HepG2 (cell line): Measurements from ENCODE around the gene HIVEP2. TPM values are rescaled to one million over a fixed set of nuclear protein-coding genes. Genes with fewer than 3 reads are reported as not detected.
A peak's percentile ranks its signal among the peaks of the same experiment; 100 is the strongest.

Experiments
- ARHGAP35 ChIP-seq: sonication (generic); formaldehyde crosslinking; IDR thresholded peaks from 2 replicates; pipeline ENCODE4 v1.9.0; 2022; ENCODE audit warnings: mild to moderate bottlenecking, inconsistent platforms, moderate library complexity, missing genetic modification reagents, borderline replicate concordance
- CBX5 ChIP-seq: sonication (generic); formaldehyde crosslinking; IDR thresholded peaks from 2 replicates; pipeline ENCODE4 v1.4.0; 2020; ENCODE audit warnings: missing genetic modification reagents, borderline replicate concordance
- FOSL1 ChIP-seq: sonication (generic); formaldehyde crosslinking; IDR thresholded peaks from 2 replicates; pipeline ENCODE4 v1.9.0; 2021; ENCODE audit warnings: missing genetic modification reagents, borderline replicate concordance
- FOXK1 ChIP-seq: sonication (generic); formaldehyde crosslinking; IDR thresholded peaks from 2 replicates; pipeline ENCODE4 v1.4.0; 2020; ENCODE audit warnings: low read depth, missing genetic modification reagents, borderline replicate concordance
- JUNB ChIP-seq: sonication (generic); formaldehyde crosslinking; IDR thresholded peaks from 2 replicates; pipeline ENCODE4 v1.8.0; 2022; ENCODE audit warnings: missing genetic modification reagents, mild to moderate bottlenecking, borderline replicate concordance
- MEF2D ChIP-seq: sonication (generic); formaldehyde crosslinking; IDR thresholded peaks from 2 replicates; pipeline ENCODE4 v1.5.1; 2020; ENCODE audit warnings: mild to moderate bottlenecking, missing genetic modification reagents
- NR2F2 ChIP-seq: IDR thresholded peaks from 2 replicates; pipeline ENCODE4 v1.6.1; 2012; ENCODE audit warnings: low read depth, inconsistent platforms, borderline replicate concordance
- SP1 ChIP-seq, 2 experiments: fragments of 450-650 bp in 1 of 2; sonication (generic) in 1 of 2; formaldehyde crosslinking in 1 of 2; IDR thresholded peaks; 2 replicates each; pipeline versions ENCODE4 v1.4.0 to v1.6.1; 2016 to 2020; ENCODE audit warnings: missing genetic modification reagents in 1 of 2
- TAF1 ChIP-seq: sonication (generic); formaldehyde crosslinking; IDR thresholded peaks from 2 replicates; pipeline ENCODE4 v1.4.0; 2020; ENCODE audit warnings: missing genetic modification reagents
- TBX3 ChIP-seq: fragments of 450-650 bp; IDR thresholded peaks from 2 replicates; pipeline ENCODE4 v1.6.1; 2017; ENCODE audit warnings: antibody characterized with exemption, mild to moderate bottlenecking, inconsistent platforms, borderline replicate concordance
- TCF7 ChIP-seq: sonication (generic); IDR thresholded peaks from 2 replicates; pipeline ENCODE4 v1.6.1; 2016; ENCODE audit warnings: antibody characterized with exemption, low read depth
- ZNF563 ChIP-seq: sonication (generic); formaldehyde crosslinking; IDR thresholded peaks from 2 replicates; pipeline ENCODE4 v1.8.0; 2022; ENCODE audit warnings: mild to moderate bottlenecking, moderate library complexity, missing genetic modification reagents
- ZNF564 ChIP-seq: sonication (generic); formaldehyde crosslinking; IDR thresholded peaks from 2 replicates; pipeline ENCODE4 v1.8.1; 2023; ENCODE audit warnings: mild to moderate bottlenecking, missing genetic modification reagents
- ZNF772 ChIP-seq: sonication (generic); formaldehyde crosslinking; IDR thresholded peaks from 2 replicates; pipeline ENCODE4 v1.5.0; 2020; ENCODE audit warnings: mild to moderate bottlenecking, missing genetic modification reagents
- polyA plus RNA-seq, 8 experiments: library from polyadenylated mRNA; depleted of rRNA in 3 of 8; stranded (reverse) in 7 of 8; unstranded in 1 of 8; fragments of >200 nt; fragmentation: Illumina TruSeq in 4 of 8; extraction: Trizol in 4 of 8; gene quantifications; 2 replicates each; pipeline versions ENCODE4 v1.2.1 to v1.2.3, GENCODE V29; 2011 to 2016; ENCODE audit warnings: low read depth in 4 of 8, missing spikeins in 1 of 8, mixed read lengths in 1 of 8; ENCODE audit not compliant: insufficient read depth in 1 of 8
- total RNA-seq, 5 experiments: library from RNA; depleted of rRNA; stranded (reverse); fragments of >200 nt; fragmentation: Illumina TruSeq; extraction: Trizol; gene quantifications; 2 replicates each; pipeline ENCODE4 v1.2.3, GENCODE V29; 2016; ENCODE audit warnings: low read depth in 1 of 5
- TF ChIP-seq, protein P1 (sequence below): sonication (generic); formaldehyde crosslinking; IDR thresholded peaks from 2 replicates; pipeline ENCODE4 v1.8.0; 2022; ENCODE audit warnings: mild to moderate bottlenecking, missing genetic modification reagents, borderline replicate concordance
- TF ChIP-seq, protein P2 (sequence below): sonication (generic); formaldehyde crosslinking; IDR thresholded peaks from 2 replicates; pipeline ENCODE4 v1.4.0; 2020; ENCODE audit warnings: mild to moderate bottlenecking, missing genetic modification reagents
- TF ChIP-seq, protein P3 (sequence below): sonication (generic); formaldehyde crosslinking; IDR thresholded peaks from 2 replicates; pipeline ENCODE4 v1.4.0; 2020; ENCODE audit warnings: missing genetic modification reagents, borderline replicate concordance
- TF ChIP-seq, protein P4 (sequence below): sonication (generic); formaldehyde crosslinking; IDR thresholded peaks from 2 replicates; pipeline ENCODE4 v1.5.0; 2020; ENCODE audit warnings: mild to moderate bottlenecking, missing genetic modification reagents, borderline replicate concordance

HIVEP2 gene
- total and polyA plus RNA-seq, 2 of the 13 experiments (the other 11 are each of a cell fraction or from before 2014, with no cell fraction given), result 3.4 to 12.9 TPM

DNA sequence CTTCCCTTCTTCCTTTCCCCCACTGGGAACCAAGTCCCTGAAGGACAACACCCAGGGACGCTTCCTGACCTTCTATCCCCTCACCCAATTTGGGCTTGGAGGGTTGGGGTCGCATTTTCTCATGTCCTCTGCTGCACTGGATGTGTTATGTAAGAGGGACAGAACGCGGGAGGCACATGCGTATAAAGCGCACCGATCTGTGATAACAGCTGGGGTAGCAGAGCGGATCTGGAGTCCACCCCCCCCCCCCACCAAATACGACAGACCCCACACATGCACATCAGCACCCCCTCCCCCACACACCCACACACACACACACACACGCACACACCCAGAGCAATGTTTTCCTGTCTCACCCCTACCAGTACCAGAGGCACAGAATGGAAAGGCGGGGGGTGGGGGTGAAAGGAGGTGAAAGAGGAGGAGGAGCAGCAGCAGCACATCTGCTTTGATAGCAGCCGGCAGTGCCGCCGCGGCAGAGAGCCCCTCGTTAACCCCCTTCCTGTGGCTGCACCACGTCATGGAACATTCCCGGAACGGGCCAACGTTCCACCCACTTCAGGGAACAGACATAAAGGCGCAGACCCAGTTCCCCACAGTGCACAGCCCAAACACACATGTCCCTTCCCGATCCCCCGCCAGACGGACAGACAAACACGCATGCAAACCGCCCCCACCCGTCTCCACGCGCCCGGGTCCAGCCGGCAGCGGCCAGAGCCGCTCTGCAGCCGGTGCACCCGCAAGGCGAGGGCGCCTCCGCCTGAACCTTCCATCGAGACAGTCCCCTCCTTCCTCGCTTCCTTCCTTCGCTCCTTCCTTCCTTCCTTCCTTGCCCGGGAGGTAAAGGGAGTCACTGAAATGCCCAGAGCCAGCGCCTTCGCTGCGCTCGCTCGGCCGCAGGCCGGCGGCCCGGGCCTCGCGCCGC lies 590 bp downstream of the HIVEP2 start (continued):
- no peak for TF ChIP-seq ZNF564 (CRISPR knock-in tag)
- 0 out of 2 replicates have a peak, but pooled peaks have one; percentile 37 for TF ChIP-seq NR2F2
- 0 out of 2 replicates have a peak, but pooled peaks have one; percentile 13 for TF ChIP-seq ZNF563 (CRISPR knock-in tag)
- TF ChIP-seq, protein P1, sequence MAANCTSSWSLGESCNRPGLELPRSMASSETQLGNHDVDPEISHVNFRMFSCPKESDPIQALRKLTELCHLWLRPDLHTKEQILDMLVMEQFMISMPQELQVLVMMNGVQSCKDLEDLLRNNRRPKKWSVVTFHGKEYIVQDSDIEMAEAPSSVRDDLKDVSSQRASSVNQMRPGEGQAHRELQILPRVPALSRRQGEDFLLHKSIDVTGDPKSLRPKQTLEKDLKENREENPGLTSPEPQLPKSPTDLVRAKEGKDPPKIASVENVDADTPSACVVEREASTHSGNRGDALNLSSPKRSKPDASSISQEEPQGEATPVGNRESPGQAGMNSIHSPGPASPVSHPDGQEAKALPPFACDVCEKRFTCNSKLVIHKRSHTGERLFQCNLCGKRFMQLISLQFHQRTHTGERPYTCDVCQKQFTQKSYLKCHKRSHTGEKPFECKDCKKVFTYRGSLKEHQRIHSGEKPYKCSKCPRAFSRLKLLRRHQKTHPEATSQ (CRISPR knock-in tag), result peak; percentile 58; the same call in 1 of the 2 replicates
- TF ChIP-seq, protein P2, sequence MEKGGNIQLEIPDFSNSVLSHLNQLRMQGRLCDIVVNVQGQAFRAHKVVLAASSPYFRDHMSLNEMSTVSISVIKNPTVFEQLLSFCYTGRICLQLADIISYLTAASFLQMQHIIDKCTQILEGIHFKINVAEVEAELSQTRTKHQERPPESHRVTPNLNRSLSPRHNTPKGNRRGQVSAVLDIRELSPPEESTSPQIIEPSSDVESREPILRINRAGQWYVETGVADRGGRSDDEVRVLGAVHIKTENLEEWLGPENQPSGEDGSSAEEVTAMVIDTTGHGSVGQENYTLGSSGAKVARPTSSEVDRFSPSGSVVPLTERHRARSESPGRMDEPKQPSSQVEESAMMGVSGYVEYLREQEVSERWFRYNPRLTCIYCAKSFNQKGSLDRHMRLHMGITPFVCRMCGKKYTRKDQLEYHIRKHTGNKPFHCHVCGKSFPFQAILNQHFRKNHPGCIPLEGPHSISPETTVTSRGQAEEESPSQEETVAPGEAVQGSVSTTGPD, result no peak
- TF ChIP-seq TBX3, result peak; percentile 70; the same call in 1 of the 2 replicates
- no peak for TF ChIP-seq FOSL1 (CRISPR knock-in tag)
- no peak for TF ChIP-seq FOXK1 (CRISPR knock-in tag)
- TF ChIP-seq CBX5 (CRISPR knock-in tag), result no peak
- TF ChIP-seq ARHGAP35 (CRISPR knock-in tag), result 0 out of 2 replicates have a peak, but pooled peaks have one; percentile 19
- TF ChIP-seq JUNB (CRISPR knock-in tag), result peak; percentile 59; the same call in 1 of the 2 replicates
- no peak for TF ChIP-seq MEF2D (CRISPR knock-in tag)
- peak; percentile 72 for TF ChIP-seq TCF7
- TF ChIP-seq, protein P3, sequence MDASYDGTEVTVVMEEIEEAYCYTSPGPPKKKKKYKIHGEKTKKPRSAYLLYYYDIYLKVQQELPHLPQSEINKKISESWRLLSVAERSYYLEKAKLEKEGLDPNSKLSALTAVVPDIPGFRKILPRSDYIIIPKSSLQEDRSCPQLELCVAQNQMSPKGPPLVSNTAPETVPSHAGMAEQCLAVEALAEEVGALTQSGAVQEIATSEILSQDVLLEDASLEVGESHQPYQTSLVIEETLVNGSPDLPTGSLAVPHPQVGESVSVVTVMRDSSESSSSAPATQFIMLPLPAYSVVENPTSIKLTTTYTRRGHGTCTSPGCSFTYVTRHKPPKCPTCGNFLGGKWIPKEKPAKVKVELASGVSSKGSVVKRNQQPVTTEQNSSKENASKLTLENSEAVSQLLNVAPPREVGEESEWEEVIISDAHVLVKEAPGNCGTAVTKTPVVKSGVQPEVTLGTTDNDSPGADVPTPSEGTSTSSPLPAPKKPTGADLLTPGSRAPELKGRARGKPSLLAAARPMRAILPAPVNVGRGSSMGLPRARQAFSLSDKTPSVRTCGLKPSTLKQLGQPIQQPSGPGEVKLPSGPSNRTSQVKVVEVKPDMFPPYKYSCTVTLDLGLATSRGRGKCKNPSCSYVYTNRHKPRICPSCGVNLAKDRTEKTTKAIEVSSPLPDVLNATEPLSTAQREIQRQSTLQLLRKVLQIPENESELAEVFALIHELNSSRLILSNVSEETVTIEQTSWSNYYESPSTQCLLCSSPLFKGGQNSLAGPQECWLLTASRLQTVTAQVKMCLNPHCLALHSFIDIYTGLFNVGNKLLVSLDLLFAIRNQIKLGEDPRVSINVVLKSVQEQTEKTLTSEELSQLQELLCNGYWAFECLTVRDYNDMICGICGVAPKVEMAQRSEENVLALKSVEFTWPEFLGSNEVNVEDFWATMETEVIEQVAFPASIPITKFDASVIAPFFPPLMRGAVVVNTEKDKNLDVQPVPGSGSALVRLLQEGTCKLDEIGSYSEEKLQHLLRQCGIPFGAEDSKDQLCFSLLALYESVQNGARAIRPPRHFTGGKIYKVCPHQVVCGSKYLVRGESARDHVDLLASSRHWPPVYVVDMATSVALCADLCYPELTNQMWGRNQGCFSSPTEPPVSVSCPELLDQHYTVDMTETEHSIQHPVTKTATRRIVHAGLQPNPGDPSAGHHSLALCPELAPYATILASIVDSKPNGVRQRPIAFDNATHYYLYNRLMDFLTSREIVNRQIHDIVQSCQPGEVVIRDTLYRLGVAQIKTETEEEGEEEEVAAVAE (CRISPR knock-in tag), result no peak
- peak; percentile 70 for TF ChIP-seq TAF1 (CRISPR knock-in tag)
- no peak for TF ChIP-seq SP1 (IDR thresholded peaks at IDR 0.05)
- TF ChIP-seq SP1 (CRISPR knock-in tag; IDR thresholded peaks at IDR 0.05), result 0 out of 2 replicates have a peak, but pooled peaks have one; percentile 8
- TF ChIP-seq, protein P4, sequence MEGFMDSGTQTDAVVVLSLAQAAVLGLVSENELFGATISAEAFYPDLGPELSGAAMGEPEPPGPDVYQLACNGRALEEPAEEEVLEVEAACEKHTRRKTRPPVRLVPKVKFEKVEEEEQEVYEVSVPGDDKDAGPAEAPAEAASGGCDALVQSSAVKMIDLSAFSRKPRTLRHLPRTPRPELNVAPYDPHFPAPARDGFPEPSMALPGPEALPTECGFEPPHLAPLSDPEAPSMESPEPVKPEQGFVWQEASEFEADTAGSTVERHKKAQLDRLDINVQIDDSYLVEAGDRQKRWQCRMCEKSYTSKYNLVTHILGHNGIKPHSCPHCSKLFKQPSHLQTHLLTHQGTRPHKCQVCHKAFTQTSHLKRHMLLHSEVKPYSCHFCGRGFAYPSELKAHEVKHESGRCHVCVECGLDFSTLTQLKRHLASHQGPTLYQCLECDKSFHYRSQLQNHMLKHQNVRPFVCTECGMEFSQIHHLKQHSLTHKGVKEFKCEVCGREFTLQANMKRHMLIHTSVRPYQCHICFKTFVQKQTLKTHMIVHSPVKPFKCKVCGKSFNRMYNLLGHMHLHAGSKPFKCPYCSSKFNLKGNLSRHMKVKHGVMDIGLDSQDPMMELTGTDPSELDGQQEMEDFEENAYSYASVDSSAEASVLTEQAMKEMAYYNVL (CRISPR knock-in tag), result 0 out of 2 replicates have a peak, but pooled peaks have one; percentile 74
- peak; percentile 70 for TF ChIP-seq ZNF772 (CRISPR knock-in tag)
